NCI-H510A (cell line): ENCODE measurements around the gene EVX1.

ENCODE experiments used
- DNase-seq: peaks from one replicate; lab custom pipeline; 2025; lab: John Stamatoyannopoulos, UW

Gene EVX1

GRCh38 chr7:27242555-27243339, at the start of gene EVX1:
Gene EVX1, plus strand, starts transcription at chr7:27242802. Its CDS starts 229 bp downstream, at chr7:27243031.
- peak; percentile 76 for DNase-seq

GRCh38 chr7:27193335-27194001, 49.1 kb upstream of the EVX1 start:
- no peak for DNase-seq

GRCh38 chr7:27194002-27194352, 48.6 kb upstream of the EVX1 start:
- DNase-seq, result no peak

- DNase-seq, result no peak
Observed at GRCh38 chr7:27194686-27195379, 47.8 kb upstream of the EVX1 start.

GRCh38 chr7:27196287-27196767, 46.3 kb upstream of the EVX1 start:
- no peak for DNase-seq

GRCh38 chr7:27197137-27198042, 45.2 kb upstream of the EVX1 start:
- no peak for DNase-seq

- DNase-seq, result no peak
Observed at GRCh38 chr7:27198138-27198841, 44.3 kb upstream of the EVX1 start.

- DNase-seq, result no peak
Observed at GRCh38 chr7:27198871-27199801, 43.5 kb upstream of the EVX1 start.

- DNase-seq, result peak; percentile 58
Observed at GRCh38 chr7:27199849-27200760, 42.5 kb upstream of the EVX1 start, which contains the start of gene HOXA13. Gene HOXA13, minus strand, starts transcription at chr7:27200091. Its CDS starts 14 bp downstream, at chr7:27200077.

GRCh38 chr7:27200761-27201579, 41.6 kb upstream of the EVX1 start:
- no peak for DNase-seq

- DNase-seq, result no peak
Observed at GRCh38 chr7:27201580-27202017, 41.0 kb upstream of the EVX1 start.

GRCh38 chr7:27202018-27202861, 40.4 kb upstream of the EVX1 start:
- no peak for DNase-seq

- DNase-seq, result no peak
Observed at GRCh38 chr7:27202862-27203134, 39.8 kb upstream of the EVX1 start.

- no peak for DNase-seq
Observed at GRCh38 chr7:27203365-27203953, 39.1 kb upstream of the EVX1 start.

GRCh38 chr7:27203964-27204594, 38.5 kb upstream of the EVX1 start:
- DNase-seq, result no peak

- DNase-seq, result no peak
Observed at GRCh38 chr7:27204851-27205322, 37.7 kb upstream of the EVX1 start.
